ENCODE measurements around the gene NPAS3.

DNA sequence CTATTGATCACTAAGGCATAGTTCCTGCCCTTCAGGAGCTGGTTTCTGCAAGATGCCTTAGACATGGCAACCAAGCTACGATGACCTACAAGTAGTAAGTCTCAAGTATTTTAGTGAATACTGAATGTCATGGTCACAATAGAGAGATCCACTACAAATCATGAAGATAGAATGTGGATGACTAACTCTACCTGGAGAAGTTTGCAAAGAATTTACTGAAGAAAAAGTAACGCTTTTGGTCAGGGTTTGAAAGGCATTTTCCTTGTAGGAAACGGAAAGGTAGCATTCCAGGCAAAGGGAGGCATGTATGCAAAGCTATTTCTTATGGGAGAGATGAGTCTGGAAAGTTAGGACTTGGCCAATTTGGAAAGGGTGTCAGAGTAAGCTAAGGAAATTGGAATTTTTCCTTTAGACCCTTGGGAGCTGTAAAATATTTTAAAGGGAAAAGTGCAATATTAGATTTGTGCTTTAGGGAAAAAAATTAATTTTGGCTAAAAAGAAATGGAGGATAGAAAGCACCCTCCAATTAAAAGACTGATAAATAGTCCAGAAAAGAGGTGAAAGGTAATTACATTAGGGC is 634.7 kb downstream of the NPAS3 start:
- TF ChIP-seq POLR2A (IDR thresholded peaks at IDR 0.05; ENCODE audit: borderline replicate concordance, extremely low read depth, insufficient read depth, insufficient read length): no peak
- no peak for TF ChIP-seq ATF3 (IDR thresholded peaks at IDR 0.05)
- no peak for TF ChIP-seq FOSL1 (IDR thresholded peaks at IDR 0.05; ENCODE audit: low read depth)
- TF ChIP-seq POLR2AphosphoS5 (IDR thresholded peaks at IDR 0.05; ENCODE audit: low read depth, low read length): no peak
- TF ChIP-seq, protein P1, sequence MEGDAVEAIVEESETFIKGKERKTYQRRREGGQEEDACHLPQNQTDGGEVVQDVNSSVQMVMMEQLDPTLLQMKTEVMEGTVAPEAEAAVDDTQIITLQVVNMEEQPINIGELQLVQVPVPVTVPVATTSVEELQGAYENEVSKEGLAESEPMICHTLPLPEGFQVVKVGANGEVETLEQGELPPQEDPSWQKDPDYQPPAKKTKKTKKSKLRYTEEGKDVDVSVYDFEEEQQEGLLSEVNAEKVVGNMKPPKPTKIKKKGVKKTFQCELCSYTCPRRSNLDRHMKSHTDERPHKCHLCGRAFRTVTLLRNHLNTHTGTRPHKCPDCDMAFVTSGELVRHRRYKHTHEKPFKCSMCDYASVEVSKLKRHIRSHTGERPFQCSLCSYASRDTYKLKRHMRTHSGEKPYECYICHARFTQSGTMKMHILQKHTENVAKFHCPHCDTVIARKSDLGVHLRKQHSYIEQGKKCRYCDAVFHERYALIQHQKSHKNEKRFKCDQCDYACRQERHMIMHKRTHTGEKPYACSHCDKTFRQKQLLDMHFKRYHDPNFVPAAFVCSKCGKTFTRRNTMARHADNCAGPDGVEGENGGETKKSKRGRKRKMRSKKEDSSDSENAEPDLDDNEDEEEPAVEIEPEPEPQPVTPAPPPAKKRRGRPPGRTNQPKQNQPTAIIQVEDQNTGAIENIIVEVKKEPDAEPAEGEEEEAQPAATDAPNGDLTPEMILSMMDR (IDR thresholded peaks at IDR 0.05 in 2 of 3, conservative IDR thresholded peaks at IDR 0.05 in 1 of 3; ENCODE audit: borderline replicate concordance in 1 of 3, insufficient read depth in 1 of 3, low read depth in 2 of 3, low read length in 2 of 3): no peak
- TF ChIP-seq SP1 (IDR thresholded peaks at IDR 0.05; ENCODE audit: low read depth): no peak
- TF ChIP-seq EZH2 (IDR thresholded peaks at IDR 0.05): no peak
- no peak for TF ChIP-seq SIN3A (IDR thresholded peaks at IDR 0.05; ENCODE audit: low read depth)
- TF ChIP-seq, protein P2, sequence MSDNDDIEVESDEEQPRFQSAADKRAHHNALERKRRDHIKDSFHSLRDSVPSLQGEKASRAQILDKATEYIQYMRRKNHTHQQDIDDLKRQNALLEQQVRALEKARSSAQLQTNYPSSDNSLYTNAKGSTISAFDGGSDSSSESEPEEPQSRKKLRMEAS (IDR thresholded peaks at IDR 0.05): no peak
- TF ChIP-seq ZNF274 (IDR thresholded peaks at IDR 0.05; ENCODE audit: low read depth, low read length): no peak
- no peak for TF ChIP-seq SRF (IDR thresholded peaks at IDR 0.05; ENCODE audit: low read depth)
- TF ChIP-seq EZH2phosphoT487 (IDR thresholded peaks at IDR 0.05; ENCODE audit: borderline replicate concordance): no peak
- no peak for TF ChIP-seq ZFX (IDR thresholded peaks at IDR 0.05)
